ENCODE results near the gene MIDN. TPM values are rescaled to one million over a fixed set of nuclear protein-coding genes. Genes with fewer than 3 reads are reported as not detected.
A peak's percentile ranks its signal among the peaks of the same experiment; 100 is the strongest.

MIDN gene
- total RNA-seq, 4 donors from 2014 or later, result 20.3 to 72.2 (median 31.8) TPM

DNA sequence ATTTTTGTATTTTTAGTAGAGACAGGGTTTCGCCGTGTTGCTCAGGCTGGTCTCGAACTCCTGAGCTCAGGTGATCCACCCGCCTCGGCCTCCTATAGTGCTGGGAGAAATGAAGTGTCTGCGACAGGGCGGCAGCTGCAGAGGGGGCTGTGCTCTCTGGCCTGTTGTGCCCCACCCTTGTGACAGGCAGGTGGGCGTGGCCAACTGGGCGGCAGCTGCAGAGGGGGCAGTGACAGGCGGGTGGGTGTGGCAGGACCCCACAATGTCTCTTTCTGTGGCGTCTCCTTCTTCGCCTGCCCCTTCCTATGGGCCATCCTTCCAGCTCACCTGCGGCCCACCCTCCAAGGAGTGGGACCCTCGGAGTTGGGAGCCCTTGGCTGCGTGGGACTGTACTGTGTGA is 31.0 kb upstream of the MIDN start:
- Histone ChIP-seq H3K4me1 (peaks cover 82 to 92% (median 88%) of the 10 kb centered on the region in 4 donors), H3K27me3 (no peaks in the 10 kb centered on the region), H3K9me3 (no peaks in the 10 kb centered on the region), H3K4me3 (no peak overlapping the region), H3K36me3 (peaks cover 0 to 39% (median 32%) of the 10 kb centered on the region in 4 donors), H3K27ac (replicated peaks in 1 of 4) (peak overlapping the region; percentile 80 to 85 (median 82))
- TF ChIP-seq, protein P1, sequence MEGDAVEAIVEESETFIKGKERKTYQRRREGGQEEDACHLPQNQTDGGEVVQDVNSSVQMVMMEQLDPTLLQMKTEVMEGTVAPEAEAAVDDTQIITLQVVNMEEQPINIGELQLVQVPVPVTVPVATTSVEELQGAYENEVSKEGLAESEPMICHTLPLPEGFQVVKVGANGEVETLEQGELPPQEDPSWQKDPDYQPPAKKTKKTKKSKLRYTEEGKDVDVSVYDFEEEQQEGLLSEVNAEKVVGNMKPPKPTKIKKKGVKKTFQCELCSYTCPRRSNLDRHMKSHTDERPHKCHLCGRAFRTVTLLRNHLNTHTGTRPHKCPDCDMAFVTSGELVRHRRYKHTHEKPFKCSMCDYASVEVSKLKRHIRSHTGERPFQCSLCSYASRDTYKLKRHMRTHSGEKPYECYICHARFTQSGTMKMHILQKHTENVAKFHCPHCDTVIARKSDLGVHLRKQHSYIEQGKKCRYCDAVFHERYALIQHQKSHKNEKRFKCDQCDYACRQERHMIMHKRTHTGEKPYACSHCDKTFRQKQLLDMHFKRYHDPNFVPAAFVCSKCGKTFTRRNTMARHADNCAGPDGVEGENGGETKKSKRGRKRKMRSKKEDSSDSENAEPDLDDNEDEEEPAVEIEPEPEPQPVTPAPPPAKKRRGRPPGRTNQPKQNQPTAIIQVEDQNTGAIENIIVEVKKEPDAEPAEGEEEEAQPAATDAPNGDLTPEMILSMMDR (IDR thresholded peaks at IDR 0.05), result no peak
- TF ChIP-seq EP300 (IDR thresholded peaks at IDR 0.05) (no peak), POLR2A (IDR thresholded peaks at IDR 0.05; ENCODE audit: low read depth) (no peak), POLR2AphosphoS5 (IDR thresholded peaks at IDR 0.05) (no peak)
- WGBS, result 78% methylated on average over 15 of the region's 15 CpGs
- intact Hi-C loops (cut with DNase I), result no loop called here
- DNase-seq (ENCODE audit: extremely low spot score), result no peak

DNA sequence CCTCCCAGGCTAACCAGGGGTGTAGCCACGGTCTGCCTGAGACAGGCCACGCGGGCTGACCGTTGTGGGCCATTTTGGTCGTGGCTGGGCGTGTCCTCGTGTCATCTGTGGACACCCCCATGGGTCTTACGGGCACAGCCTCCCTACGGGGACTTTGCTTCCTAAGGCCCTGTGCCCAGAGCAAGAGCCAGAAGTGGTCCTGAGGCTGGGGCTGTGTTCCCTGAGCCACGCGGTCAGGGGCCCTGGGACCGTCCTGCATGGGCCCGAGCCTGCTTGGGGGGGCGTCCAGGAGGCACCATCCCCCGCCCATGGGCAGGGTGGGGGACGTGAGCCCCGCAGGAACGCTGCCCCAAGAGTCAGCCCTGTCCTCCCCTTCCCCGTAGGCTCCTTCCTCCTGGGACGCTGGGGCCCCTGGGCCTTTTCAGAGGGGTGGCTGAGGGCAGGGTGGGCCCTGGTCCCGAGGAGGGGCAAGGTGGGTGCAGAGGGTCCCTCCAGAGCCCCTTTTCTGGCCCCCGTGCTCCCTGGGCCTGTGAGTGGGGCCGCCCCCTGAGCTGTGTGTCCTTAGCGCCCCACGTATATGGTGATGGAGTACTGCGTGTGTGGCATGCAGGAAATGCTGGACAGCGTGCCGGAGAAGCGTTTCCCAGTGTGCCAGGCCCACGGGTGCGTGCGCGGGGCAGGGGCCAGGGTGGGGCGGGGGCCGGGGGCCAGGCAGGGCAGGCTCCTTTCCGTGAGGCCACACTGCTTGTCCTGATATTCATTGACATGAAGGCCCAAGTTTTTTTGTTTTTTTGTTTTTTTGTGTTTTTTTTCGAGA is 29.4 kb upstream of the MIDN start:
- Histone ChIP-seq H3K4me1 (peaks cover 78 to 91% (median 85%) of the 10 kb centered on the region in 4 donors), H3K27me3 (no peaks in the 10 kb centered on the region), H3K4me3 (no peak overlapping the region), H3K9me3 (no peaks in the 10 kb centered on the region), H3K36me3 (peaks cover 10 to 44% (median 43%) of the 10 kb centered on the region in 4 donors), H3K27ac (replicated peaks in 1 of 4) (peak overlapping the region; percentile 80 to 85 (median 82))
- intact Hi-C loops (cut with DNase I), result no loop called here
- TF ChIP-seq POLR2AphosphoS5 (IDR thresholded peaks at IDR 0.05) (no peak), POLR2A (IDR thresholded peaks at IDR 0.05; ENCODE audit: low read depth) (no peak), EP300 (IDR thresholded peaks at IDR 0.05) (no peak)
- TF ChIP-seq, protein P1 (IDR thresholded peaks at IDR 0.05), result no peak
- no peak for DNase-seq (ENCODE audit: extremely low spot score)
- 88% methylated on average over 19 of the region's 37 CpGs for WGBS

DNA sequence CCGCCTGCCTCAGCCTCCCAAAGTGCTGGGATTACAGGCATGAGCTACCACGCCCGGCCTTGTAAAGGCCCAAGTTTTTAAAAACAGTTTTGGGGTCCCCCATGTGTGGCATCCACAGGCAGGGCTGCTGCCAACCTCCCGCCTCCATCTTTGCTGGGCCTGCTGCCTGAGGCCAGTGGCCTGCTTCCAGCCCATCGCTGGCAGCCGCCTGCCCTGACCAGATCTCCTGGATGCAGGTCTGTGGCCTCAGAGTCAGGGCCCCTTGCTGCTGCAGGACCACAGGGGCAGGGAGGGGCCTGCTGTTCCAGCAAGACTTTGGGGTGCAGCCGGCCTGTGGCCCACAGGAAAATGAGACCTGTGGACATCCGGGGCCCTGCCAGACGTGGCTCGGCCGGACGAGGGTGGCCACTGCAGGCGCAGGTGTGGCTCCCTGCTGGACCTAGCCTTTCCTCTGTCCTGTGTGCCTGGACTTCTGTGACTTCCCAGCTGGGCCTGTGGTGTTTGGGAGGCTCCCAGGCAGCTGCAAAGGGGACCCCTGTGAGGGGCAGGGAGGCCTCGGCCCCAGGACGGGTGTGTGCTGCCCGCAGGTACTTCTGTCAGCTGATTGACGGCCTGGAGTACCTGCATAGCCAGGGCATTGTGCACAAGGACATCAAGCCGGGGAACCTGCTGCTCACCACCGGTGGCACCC is 28.5 kb upstream of the MIDN start:
- no peaks in the 10 kb centered on the region for H3K27me3 ChIP-seq
- peaks cover 68 to 81% (median 76%) of the 10 kb centered on the region in 4 donors for H3K4me1 ChIP-seq
- intact Hi-C loops (cut with DNase I), result no loop called here
- no peaks in the 10 kb centered on the region for H3K9me3 ChIP-seq
- peaks cover 10 to 54% (median 52%) of the 10 kb centered on the region in 4 donors for H3K36me3 ChIP-seq
- TF ChIP-seq POLR2A (IDR thresholded peaks at IDR 0.05; ENCODE audit: low read depth), result no peak
- TF ChIP-seq, protein P1 (IDR thresholded peaks at IDR 0.05), result no peak
- no peak for DNase-seq (ENCODE audit: extremely low spot score)
- peak overlapping the region in 2 of 4 donors; percentile 8 to 34 for H3K27ac ChIP-seq (replicated peaks in 1 of 4)
- H3K4me3 ChIP-seq, result no peak overlapping the region
- 89% methylated on average over 14 of the region's 19 CpGs for WGBS

DNA sequence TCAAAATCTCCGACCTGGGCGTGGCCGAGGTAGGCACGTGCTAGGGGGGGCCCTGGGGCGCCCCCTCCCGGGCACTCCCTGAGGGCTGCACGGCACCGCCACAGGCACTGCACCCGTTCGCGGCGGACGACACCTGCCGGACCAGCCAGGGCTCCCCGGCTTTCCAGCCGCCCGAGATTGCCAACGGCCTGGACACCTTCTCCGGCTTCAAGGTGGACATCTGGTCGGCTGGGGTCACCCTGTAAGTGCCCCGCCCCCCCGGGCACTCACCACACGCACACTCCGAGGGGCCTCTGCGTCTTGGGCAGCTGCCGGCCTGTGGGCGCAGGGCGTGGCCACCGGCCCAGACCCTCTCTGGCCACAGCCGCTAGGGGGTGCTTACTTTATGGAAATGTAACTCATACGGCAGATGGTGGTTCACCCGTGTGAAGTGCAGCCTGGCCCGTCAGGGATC is 27.9 kb upstream of the MIDN start:
- H3K27ac ChIP-seq (replicated peaks in 1 of 4), result peak overlapping the region in 1 of 4 donors; percentile 34
- DNase-seq (ENCODE audit: extremely low spot score), result no peak
- intact Hi-C loops (cut with DNase I), result no loop called here

More for the DNA sequence above, 27.9 kb upstream of the MIDN start:
- no peaks in the 10 kb centered on the region for H3K27me3 ChIP-seq
- H3K36me3 ChIP-seq, result peaks cover 10 to 60% (median 58%) of the 10 kb centered on the region in 4 donors
- H3K4me1 ChIP-seq, result peaks cover 62 to 75% (median 70%) of the 10 kb centered on the region in 4 donors
- no peak for TF ChIP-seq POLR2A (IDR thresholded peaks at IDR 0.05; ENCODE audit: low read depth)
- no peak overlapping the region for H3K4me3 ChIP-seq
- no CpG with 5 or more reads among the region's 33 CpGs for WGBS
- no peaks in the 10 kb centered on the region for H3K9me3 ChIP-seq
